Activated gamma-delta T cell treated with anti-CD3 and anti-CD28 coated beads, Interleukin-2, amount 50 U/mL, for 16 hours (primary cell): ENCODE data around the gene SLC1A7.

Source experiments
- DNase-seq: peaks from one replicate; pipeline ENCODE4 v3.0.0-alpha.2; 2020; ENCODE audit warnings: low read depth

The SLC1A7 gene

GRCh38 chr1:53133261-53134041 lies 9.0 kb downstream of the SLC1A7 start:
- no peak for DNase-seq

GRCh38 chr1:53132176-53132575 lies 10.3 kb downstream of the SLC1A7 start:
- no peak for DNase-seq

- no peak for DNase-seq
These were observed 10.9 kb downstream of the SLC1A7 start for GRCh38 chr1:53131590-53131938.

- DNase-seq = no peak
These were observed 11.4 kb downstream of the SLC1A7 start for GRCh38 chr1:53130878-53131589.

GRCh38 chr1:53130598-53130877 lies 11.9 kb downstream of the SLC1A7 start:
- no peak for DNase-seq

GRCh38 chr1:53129891-53130597 lies 12.4 kb downstream of the SLC1A7 start:
- no peak for DNase-seq

- no peak for DNase-seq
These were observed 14.0 kb downstream of the SLC1A7 start for GRCh38 chr1:53128401-53128800.

GRCh38 chr1:53127546-53127945 lies 14.9 kb downstream of the SLC1A7 start:
- DNase-seq = no peak

GRCh38 chr1:53126495-53126894 lies 15.9 kb downstream of the SLC1A7 start:
- no peak for DNase-seq

- DNase-seq = no peak
These were observed 16.6 kb downstream of the SLC1A7 start for GRCh38 chr1:53125623-53126360.

GRCh38 chr1:53125122-53125521 lies 17.3 kb downstream of the SLC1A7 start:
- no peak for DNase-seq

GRCh38 chr1:53123453-53124140 lies 18.8 kb downstream of the SLC1A7 start:
- DNase-seq = no peak

GRCh38 chr1:53122961-53123413 lies 19.5 kb downstream of the SLC1A7 start:
- DNase-seq = no peak

GRCh38 chr1:53122201-53122885 lies 20.1 kb downstream of the SLC1A7 start:
- no peak for DNase-seq

- no peak for DNase-seq
These were observed 20.9 kb downstream of the SLC1A7 start for GRCh38 chr1:53121319-53122172.

- no peak for DNase-seq
These were observed 21.8 kb downstream of the SLC1A7 start for GRCh38 chr1:53120659-53121058.

- no peak for DNase-seq
These were observed 24.6 kb downstream of the SLC1A7 start for GRCh38 chr1:53117836-53118235.

GRCh38 chr1:53116933-53117600 lies 25.4 kb downstream of the SLC1A7 start:
- DNase-seq = no peak

GRCh38 chr1:53116307-53116810 lies 26.1 kb downstream of the SLC1A7 start:
- no peak for DNase-seq
